Transverse colon (tissue), 4 donors: ENCODE measurements around the gene SYNE2.

ENCODE experiments used
- POLR2AphosphoS5 ChIP-seq, 3 donors: sonication (generic); formaldehyde crosslinking; IDR thresholded peaks; one replicate each; pipeline ENCODE4 v1.6.1; 2016; ENCODE audit warnings: antibody characterized with exemption in 3 of 3
- TF ChIP-seq, protein P1 (sequence below), 5 experiments: fragments of 200-600 bp in 3 of 5; fragments of 450-650 bp in 2 of 5; sonication (generic) in 3 of 5; IDR thresholded peaks; 1 replicate in 2 of 5; 2 replicates in 3 of 5; pipeline ENCODE4 v1.5.1; 2016 to 2017; ENCODE audit warnings: antibody characterized with exemption in 5 of 5, inconsistent platforms in 3 of 5, mild to moderate bottlenecking in 2 of 5, moderate library complexity in 1 of 5

DNA sequence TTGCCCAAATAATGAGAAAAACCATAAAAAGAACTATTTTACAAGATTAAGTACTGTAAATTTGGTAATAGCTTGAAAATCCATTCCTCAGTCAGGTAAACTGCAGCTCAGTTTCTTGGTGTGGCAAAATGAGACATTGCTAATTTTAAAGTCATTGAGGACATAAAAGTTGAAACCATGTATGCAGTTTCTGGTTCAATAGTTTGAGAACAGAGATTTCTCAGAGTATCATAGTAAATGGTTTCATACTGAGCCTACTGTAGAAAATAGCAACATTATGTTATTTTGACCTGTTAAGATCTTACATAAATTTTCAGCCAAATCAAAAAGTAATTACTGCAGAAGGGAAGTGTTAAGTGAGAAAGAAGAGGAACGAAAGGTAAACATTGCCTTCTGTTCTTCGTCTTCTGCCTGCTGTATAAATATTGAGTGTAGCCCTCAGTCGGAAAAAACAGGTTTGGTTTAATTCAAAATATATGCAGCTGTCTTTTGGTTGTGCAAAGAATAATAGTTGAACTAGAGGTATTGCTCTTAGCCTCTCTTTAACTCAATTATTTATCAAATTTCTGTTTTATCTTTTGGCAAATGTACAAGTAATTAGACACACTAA lies 119.6 kb downstream of the SYNE2 start:
- no peak for TF ChIP-seq POLR2AphosphoS5 (IDR thresholded peaks at IDR 0.05)
- TF ChIP-seq, protein P1, sequence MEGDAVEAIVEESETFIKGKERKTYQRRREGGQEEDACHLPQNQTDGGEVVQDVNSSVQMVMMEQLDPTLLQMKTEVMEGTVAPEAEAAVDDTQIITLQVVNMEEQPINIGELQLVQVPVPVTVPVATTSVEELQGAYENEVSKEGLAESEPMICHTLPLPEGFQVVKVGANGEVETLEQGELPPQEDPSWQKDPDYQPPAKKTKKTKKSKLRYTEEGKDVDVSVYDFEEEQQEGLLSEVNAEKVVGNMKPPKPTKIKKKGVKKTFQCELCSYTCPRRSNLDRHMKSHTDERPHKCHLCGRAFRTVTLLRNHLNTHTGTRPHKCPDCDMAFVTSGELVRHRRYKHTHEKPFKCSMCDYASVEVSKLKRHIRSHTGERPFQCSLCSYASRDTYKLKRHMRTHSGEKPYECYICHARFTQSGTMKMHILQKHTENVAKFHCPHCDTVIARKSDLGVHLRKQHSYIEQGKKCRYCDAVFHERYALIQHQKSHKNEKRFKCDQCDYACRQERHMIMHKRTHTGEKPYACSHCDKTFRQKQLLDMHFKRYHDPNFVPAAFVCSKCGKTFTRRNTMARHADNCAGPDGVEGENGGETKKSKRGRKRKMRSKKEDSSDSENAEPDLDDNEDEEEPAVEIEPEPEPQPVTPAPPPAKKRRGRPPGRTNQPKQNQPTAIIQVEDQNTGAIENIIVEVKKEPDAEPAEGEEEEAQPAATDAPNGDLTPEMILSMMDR (IDR thresholded peaks at IDR 0.05): no peak
